Liver (tissue), 9 donors: ENCODE results near the gene AKT3. TPM values are rescaled to one million over a fixed set of nuclear protein-coding genes. Genes with fewer than 3 reads are reported as not detected.
"Not testable (repeated sequence)": the region's sequence is repeated elsewhere in the genome, so short reads cannot be mapped to it uniquely, and the experiment has no call there.

Experiments used
- DNase-seq: peaks from one replicate; pipeline ENCODE4 v3.0.0-alpha.2; 2017; ENCODE audit warnings: low spot score
- H3K27ac ChIP-seq, 2 donors: one replicate each; pipeline ENCODE4 v1.7.0; 2013; ENCODE audit warnings: inconsistent platforms in 2 of 2, low read length in 2 of 2, control low read depth in 1 of 2, low read depth in 1 of 2, mild to moderate bottlenecking in 1 of 2
- H3K27me3 ChIP-seq, 4 donors: one replicate each; pipeline versions ENCODE4 v1.6.1 to v1.7.0; 2013; ENCODE audit warnings: low read length in 3 of 4, inconsistent platforms in 1 of 4, mild to moderate bottlenecking in 1 of 4, moderate library complexity in 1 of 4; ENCODE audit not compliant: control insufficient read depth in 4 of 4, insufficient read depth in 4 of 4
- H3K36me3 ChIP-seq, 4 donors: one replicate each; pipeline versions ENCODE4 v1.6.1 to v1.7.0; 2013; ENCODE audit warnings: low read length in 3 of 4, mild to moderate bottlenecking in 3 of 4, low read depth in 1 of 4, moderate library complexity in 1 of 4; ENCODE audit not compliant: control insufficient read depth in 4 of 4, insufficient read depth in 3 of 4
- H3K4me1 ChIP-seq, 4 donors: one replicate each; pipeline versions ENCODE4 v1.6.1 to v1.7.0; 2013; ENCODE audit warnings: low read length in 3 of 4, mild to moderate bottlenecking in 3 of 4, moderate library complexity in 1 of 4; ENCODE audit not compliant: control insufficient read depth in 4 of 4, insufficient read depth in 4 of 4
- H3K4me3 ChIP-seq, 3 donors: one replicate each; pipeline versions ENCODE4 v1.6.1 to v1.7.0; 2013; ENCODE audit warnings: low read length in 3 of 3, control low read depth in 1 of 3, low read depth in 1 of 3, mild to moderate bottlenecking in 1 of 3
- H3K9ac ChIP-seq, 2 donors: one replicate each; pipeline ENCODE4 v1.7.0; 2013; ENCODE audit warnings: low read length in 2 of 2, mild to moderate bottlenecking in 2 of 2, moderate library complexity in 2 of 2, control low read depth in 1 of 2, low read depth in 1 of 2
- H3K9me3 ChIP-seq, 4 donors: one replicate each; pipeline versions ENCODE4 v1.6.1 to v1.7.0; 2013; ENCODE audit warnings: low read length in 3 of 4; ENCODE audit not compliant: control insufficient read depth in 4 of 4
- ATF3 ChIP-seq: IDR thresholded peaks from 2 replicates; pipeline ENCODE4 v1.6.1; 2016; ENCODE audit warnings: antibody characterized with exemption
- CTCF ChIP-seq: fragments of 150-350 bp; IDR thresholded peaks from 2 replicates; pipeline ENCODE4 v1.5.1; 2017; ENCODE audit warnings: improper control_type of control experiment, low read depth, low read length; ENCODE audit not compliant: missing input control
- EGR1 ChIP-seq, 2 donors: IDR thresholded peaks; 2 replicates each; pipeline ENCODE4 v1.6.1; 2016 to 2018; ENCODE audit warnings: antibody characterized with exemption in 2 of 2, low read depth in 2 of 2
- FOXA1 ChIP-seq: IDR thresholded peaks from 2 replicates; pipeline ENCODE4 v1.6.1; 2016; ENCODE audit warnings: antibody characterized with exemption
- FOXA2 ChIP-seq: IDR thresholded peaks from 2 replicates; pipeline ENCODE4 v1.6.1; 2016; ENCODE audit warnings: antibody characterized with exemption
- GABPA ChIP-seq, 2 donors: IDR thresholded peaks in 1 of 2; conservative IDR thresholded peaks in 1 of 2; 2 replicates each; pipeline ENCODE4 v1.6.1; 2016; ENCODE audit warnings: antibody characterized with exemption in 2 of 2, mild to moderate bottlenecking in 1 of 2, moderate library complexity in 1 of 2
- HNF4A ChIP-seq, 2 donors: conservative IDR thresholded peaks; 2 replicates each; pipeline ENCODE4 v1.6.1; 2016; ENCODE audit warnings: antibody characterized with exemption in 2 of 2, mild to moderate bottlenecking in 2 of 2
- HNF4G ChIP-seq: IDR thresholded peaks from 2 replicates; pipeline ENCODE4 v1.6.1; 2016; ENCODE audit warnings: antibody characterized with exemption
- JUND ChIP-seq, 2 donors: IDR thresholded peaks; 2 replicates each; pipeline ENCODE4 v1.6.1; 2016; ENCODE audit warnings: antibody characterized with exemption in 2 of 2
- MAX ChIP-seq: IDR thresholded peaks from 2 replicates; pipeline ENCODE4 v1.6.1; 2016; ENCODE audit warnings: antibody characterized with exemption
- RAD21 ChIP-seq, 2 donors: IDR thresholded peaks; 2 replicates each; pipeline ENCODE4 v1.6.1; 2016; ENCODE audit warnings: antibody characterized with exemption in 2 of 2, mild to moderate bottlenecking in 2 of 2
- REST ChIP-seq: IDR thresholded peaks from 2 replicates; pipeline ENCODE4 v1.6.1; 2016; ENCODE audit warnings: antibody characterized with exemption, mild to moderate bottlenecking
- RXRA ChIP-seq, 2 donors: IDR thresholded peaks; 2 replicates each; pipeline ENCODE4 v1.6.1; 2017 to 2018; ENCODE audit warnings: antibody characterized with exemption in 2 of 2, mild to moderate bottlenecking in 1 of 2
- SP1 ChIP-seq: IDR thresholded peaks from 2 replicates; pipeline ENCODE4 v1.6.1; 2018; ENCODE audit warnings: antibody characterized with exemption, mild to moderate bottlenecking
- TAF1 ChIP-seq: conservative IDR thresholded peaks from 2 replicates; pipeline ENCODE4 v1.6.1; 2016; ENCODE audit warnings: antibody characterized with exemption, mild to moderate bottlenecking
- YY1 ChIP-seq: IDR thresholded peaks from 2 replicates; pipeline ENCODE4 v1.6.1; 2016; ENCODE audit warnings: antibody characterized with exemption, mild to moderate bottlenecking
- WGBS: extraction: QIAGEN DNeasy Blood & Tissue Kit; methylation state at CpG from one replicate; pipeline ENCODE4 v1.1.7; 2013; 5-methylcytosine and 5-hydroxymethylcytosine counted together
- polyA plus RNA-seq, 2 donors: library from polyadenylated mRNA; stranded (reverse) in 1 of 2; unstranded in 1 of 2; fragments of 200-250 nt in 1 of 2; fragments of >200 nt in 1 of 2; fragmentation: Nextera tagmentation in 1 of 2; extraction: Ambion mirVana in 1 of 2; gene quantifications; one replicate each; pipeline versions ENCODE4 v1.2.1 to v1.2.3, GENCODE V29; 2013 to 2015
- total RNA-seq, 2 donors: library from RNA; depleted of rRNA; stranded (reverse); fragments of >200 nt; gene quantifications; one replicate each; pipeline ENCODE4 v1.2.3, GENCODE V29; 2014
- donor health status: healthy.
- donor health status: healthy.
- donor health status: healthy.
- donor health status: healthy.
- donor health status: healthy.

AKT3 gene
- total and polyA plus RNA-seq, 4 donors, result 1.7 to 7.6 (median 2.8) TPM

GRCh38 chr1:243784506-243784905 lies 65.5 kb downstream of the AKT3 start:
- Histone ChIP-seq H3K36me3 (no peaks in the 10 kb centered on the region), H3K9me3 (no peaks in the 10 kb centered on the region), H3K9ac (no peak overlapping the region), H3K27ac (no peak overlapping the region), H3K4me3 (no peak overlapping the region), H3K4me1 (peaks cover 0 to 1% (median 0%) of the 10 kb centered on the region in 4 donors), H3K27me3 (no peaks in the 10 kb centered on the region)
- whole genome bisulfite sequencing, result 92% methylated on average over 8 of the region's 8 CpGs
- DNase-seq, result no peak
- TF ChIP-seq RAD21 (IDR thresholded peaks at IDR 0.05) (no peak), FOXA1 (no peak), GABPA (IDR thresholded peaks at IDR 0.05 in 1 of 2, conservative IDR thresholded peaks at IDR 0.05 in 1 of 2) (no peak), FOXA2 (no peak), ATF3 (no peak), REST (no peak), HNF4G (no peak), HNF4A (conservative IDR thresholded peaks at IDR 0.05) (no peak), EGR1 (IDR thresholded peaks at IDR 0.05; ENCODE audit: low read depth in 2 of 2) (no peak), SP1 (no peak), RXRA (IDR thresholded peaks at IDR 0.05) (no peak)

- 60% methylated on average over 2 of the region's 2 CpGs for WGBS
- Histone ChIP-seq H3K36me3 (no peaks in the 10 kb centered on the region), H3K9ac (no peak overlapping the region), H3K27me3 (no peaks in the 10 kb centered on the region), H3K27ac (no peak overlapping the region), H3K4me1 (no peaks in the 10 kb centered on the region), H3K9me3 (no peaks in the 10 kb centered on the region), H3K4me3 (no peak overlapping the region)
- no peak for DNase-seq
- TF ChIP-seq SP1 (no peak), HNF4A (conservative IDR thresholded peaks at IDR 0.05) (no peak), YY1 (no peak), CTCF (no peak), REST (no peak), TAF1 (no peak), FOXA2 (no peak), JUND (IDR thresholded peaks at IDR 0.05) (no peak), GABPA (IDR thresholded peaks at IDR 0.05 in 1 of 2, conservative IDR thresholded peaks at IDR 0.05 in 1 of 2) (no peak), FOXA1 (no peak), RAD21 (IDR thresholded peaks at IDR 0.05) (no peak), MAX (no peak)
Observed at GRCh38 chr1:243783714-243784113, 66.3 kb downstream of the AKT3 start.

GRCh38 chr1:243772361-243773050 lies 77.5 kb downstream of the AKT3 start:
- H3K9me3 ChIP-seq, H3K4me3 ChIP-seq, H3K36me3 ChIP-seq, H3K9ac ChIP-seq, DNase-seq, H3K27me3 ChIP-seq, H3K27ac ChIP-seq, H3K4me1 ChIP-seq: not testable (repeated sequence)
- WGBS, result 95% methylated on average over 4 of the region's 4 CpGs
